ENCODE results near the gene ERI2.

The ERI2 gene

GRCh38 chr16:20806168-20807050, at the start of gene ERI2, which contains the start of gene REXO5:
TSS of gene ERI2 (minus strand) at chr16:20806472. CDS start at chr16:20806430, 42 bp downstream.
TSS of gene REXO5 (plus strand) at chr16:20806527. CDS start at chr16:20806954, 427 bp downstream.
- in situ Hi-C loops (cut with MboI; ENCODE audit: low pct_unique_long_range_greater_than_20kb, low sequenced_read_pairs) = no loop called here
- DNase-seq = peak; percentile 98

GRCh38 chr16:20854963-20855362, 48.7 kb upstream of the ERI2 start:
- no peak for DNase-seq
- in situ Hi-C loops (cut with MboI; ENCODE audit: low pct_unique_long_range_greater_than_20kb, low sequenced_read_pairs) = loop anchor here (10.0 kb wide), 1 partner anchor 230 kb away; no protein-coding TSS in a partner anchor

GRCh38 chr16:20853981-20854620, 47.8 kb upstream of the ERI2 start:
- in situ Hi-C loops (cut with MboI; ENCODE audit: low pct_unique_long_range_greater_than_20kb, low sequenced_read_pairs) = loop anchor here (10.0 kb wide), 1 partner anchor 231 kb away; no protein-coding TSS in a partner anchor
- DNase-seq = no peak

GRCh38 chr16:20853143-20853542, 46.9 kb upstream of the ERI2 start:
- in situ Hi-C loops (cut with MboI; ENCODE audit: low pct_unique_long_range_greater_than_20kb, low sequenced_read_pairs) = loop anchor here (10.0 kb wide), 1 partner anchor 232 kb away; no protein-coding TSS in a partner anchor
- no peak for DNase-seq

- in situ Hi-C loops (cut with MboI; ENCODE audit: low pct_unique_long_range_greater_than_20kb, low sequenced_read_pairs) = loop anchor here (10.0 kb wide), 1 partner anchor 233 kb away; no protein-coding TSS in a partner anchor
- no peak for DNase-seq
Observed at GRCh38 chr16:20851601-20852000, 45.3 kb upstream of the ERI2 start.

- in situ Hi-C loops (cut with MboI; ENCODE audit: low pct_unique_long_range_greater_than_20kb, low sequenced_read_pairs) = loop anchor here (10.0 kb wide), 1 partner anchor 234 kb away; no protein-coding TSS in a partner anchor
- no peak for DNase-seq
Observed at GRCh38 chr16:20850981-20851380, 44.7 kb upstream of the ERI2 start.

GRCh38 chr16:20849589-20850390, 43.5 kb upstream of the ERI2 start:
- in situ Hi-C loops (cut with MboI; ENCODE audit: low pct_unique_long_range_greater_than_20kb, low sequenced_read_pairs) = loop anchor here (10.0 kb wide), 1 partner anchor 235 kb away; no protein-coding TSS in a partner anchor
- peak; percentile 80 for DNase-seq

- DNase-seq = peak; percentile 28
- in situ Hi-C loops (cut with MboI; ENCODE audit: low pct_unique_long_range_greater_than_20kb, low sequenced_read_pairs) = no loop called here
Observed at GRCh38 chr16:20847550-20847949, 41.3 kb upstream of the ERI2 start.

- in situ Hi-C loops (cut with MboI; ENCODE audit: low pct_unique_long_range_greater_than_20kb, low sequenced_read_pairs) = no loop called here
Observed at GRCh38 chr16:20846551-20846950, 40.3 kb upstream of the ERI2 start.

GRCh38 chr16:20846030-20846429, 39.8 kb upstream of the ERI2 start:
- in situ Hi-C loops (cut with MboI; ENCODE audit: low pct_unique_long_range_greater_than_20kb, low sequenced_read_pairs) = no loop called here

More at GRCh38 chr16:20846551-20846950, 40.3 kb upstream of the ERI2 start:
- DNase-seq = no peak

GRCh38 chr16:20844588-20844987, 38.3 kb upstream of the ERI2 start:
- in situ Hi-C loops (cut with MboI; ENCODE audit: low pct_unique_long_range_greater_than_20kb, low sequenced_read_pairs) = no loop called here
- peak; percentile 53 for DNase-seq

More at GRCh38 chr16:20846030-20846429, 39.8 kb upstream of the ERI2 start:
- DNase-seq = no peak

GRCh38 chr16:20844054-20844453, 37.8 kb upstream of the ERI2 start:
- in situ Hi-C loops (cut with MboI; ENCODE audit: low pct_unique_long_range_greater_than_20kb, low sequenced_read_pairs) = no loop called here
- no peak for DNase-seq

- no peak for DNase-seq
- in situ Hi-C loops (cut with MboI; ENCODE audit: low pct_unique_long_range_greater_than_20kb, low sequenced_read_pairs) = no loop called here
Observed at GRCh38 chr16:20839504-20839903, 33.2 kb upstream of the ERI2 start.

- in situ Hi-C loops (cut with MboI; ENCODE audit: low pct_unique_long_range_greater_than_20kb, low sequenced_read_pairs) = no loop called here
- no peak for DNase-seq
Observed at GRCh38 chr16:20838240-20838639, 32.0 kb upstream of the ERI2 start.

- in situ Hi-C loops (cut with MboI; ENCODE audit: low pct_unique_long_range_greater_than_20kb, low sequenced_read_pairs) = no loop called here
- no peak for DNase-seq
Observed at GRCh38 chr16:20833086-20833485, 26.8 kb upstream of the ERI2 start.

GRCh38 chr16:20830372-20830771, 24.1 kb upstream of the ERI2 start:
- in situ Hi-C loops (cut with MboI; ENCODE audit: low pct_unique_long_range_greater_than_20kb, low sequenced_read_pairs) = no loop called here
- no peak for DNase-seq

GRCh38 chr16:20829536-20829935, 23.3 kb upstream of the ERI2 start:
- in situ Hi-C loops (cut with MboI; ENCODE audit: low pct_unique_long_range_greater_than_20kb, low sequenced_read_pairs) = no loop called here
- no peak for DNase-seq

GRCh38 chr16:20826039-20826566, 19.8 kb upstream of the ERI2 start:
- DNase-seq = no peak
- in situ Hi-C loops (cut with MboI; ENCODE audit: low pct_unique_long_range_greater_than_20kb, low sequenced_read_pairs) = no loop called here
